LNCaP clone FGC (cell line): ENCODE data around the gene POU6F2.
A peak's percentile ranks its signal among the peaks of the same experiment; 100 is the strongest.
"Not testable (repeated sequence)": the region's sequence is repeated elsewhere in the genome, so short reads cannot be mapped to it uniquely, and the experiment has no call there.

ENCODE experiments used
- DNase-seq: peaks from one replicate; pipeline ENCODE4 v3.0.0-alpha.2; 2011; ENCODE audit warnings: low read depth
- H3K4me3 ChIP-seq: 2 replicates; pipeline ENCODE4 v1.5.1; 2011; ENCODE audit warnings: mild to moderate bottlenecking, low read depth, low read length, control low read depth
- CTCF ChIP-seq: IDR thresholded peaks from 2 replicates; pipeline ENCODE4 v1.5.1; 2012; ENCODE audit warnings: mild to moderate bottlenecking; ENCODE audit not compliant: control insufficient read depth, insufficient read depth; ENCODE audit errors: extremely low read depth

Gene POU6F2

DNA sequence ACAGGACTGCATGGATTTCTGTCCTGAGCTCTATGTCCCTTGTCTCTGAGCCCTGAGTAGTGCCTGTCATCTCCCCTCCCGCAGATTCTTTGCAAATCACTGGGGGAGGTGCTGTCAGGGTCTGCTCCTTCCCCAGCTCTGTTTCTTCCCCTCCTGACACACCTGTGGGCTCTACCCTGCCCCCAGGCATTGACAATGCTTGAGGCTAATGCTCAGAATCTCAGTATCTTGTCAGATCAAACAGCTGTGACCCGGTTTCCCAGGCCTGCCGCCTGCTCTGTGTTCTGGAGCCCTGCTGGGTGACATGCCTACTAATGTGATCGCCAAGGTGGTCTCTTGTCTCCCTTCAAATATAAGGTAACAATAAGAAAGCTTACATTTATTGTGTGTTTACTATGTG lies 209.0 kb downstream of the POU6F2 start:
- no peak for TF ChIP-seq CTCF
- no peak for DNase-seq
- no peak overlapping the region for H3K4me3 ChIP-seq

DNA sequence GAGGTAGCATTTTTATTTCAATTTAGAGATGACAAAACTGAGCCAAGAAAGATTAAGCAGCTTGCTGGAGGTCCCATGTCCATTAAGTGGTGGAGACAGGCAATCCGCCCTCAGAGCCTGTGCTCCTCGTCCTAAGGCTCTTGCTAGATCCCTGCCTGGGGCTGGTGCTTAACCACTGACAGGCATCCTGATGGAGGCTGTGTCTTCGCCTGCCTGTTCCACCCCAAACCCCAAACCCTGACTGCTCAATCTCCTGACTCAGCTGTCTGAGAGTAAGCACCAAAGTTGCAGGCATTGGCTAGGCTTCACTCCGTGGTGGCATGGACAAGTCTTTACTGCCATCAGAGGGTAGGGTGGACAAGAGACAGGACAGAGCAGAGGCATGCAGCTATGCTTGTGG lies 209.4 kb downstream of the POU6F2 start:
- DNase-seq: no peak
- no peak overlapping the region for H3K4me3 ChIP-seq
- no peak for TF ChIP-seq CTCF

- TF ChIP-seq CTCF: no peak
- no peak overlapping the region for H3K4me3 ChIP-seq
- no peak for DNase-seq
Measured at GRCh38 chr7:39192476-39192875, 214.8 kb downstream of the POU6F2 start.

- H3K4me3 ChIP-seq, DNase-seq: not testable (repeated sequence)
Measured at GRCh38 chr7:39194388-39194787, 216.7 kb downstream of the POU6F2 start.

DNA sequence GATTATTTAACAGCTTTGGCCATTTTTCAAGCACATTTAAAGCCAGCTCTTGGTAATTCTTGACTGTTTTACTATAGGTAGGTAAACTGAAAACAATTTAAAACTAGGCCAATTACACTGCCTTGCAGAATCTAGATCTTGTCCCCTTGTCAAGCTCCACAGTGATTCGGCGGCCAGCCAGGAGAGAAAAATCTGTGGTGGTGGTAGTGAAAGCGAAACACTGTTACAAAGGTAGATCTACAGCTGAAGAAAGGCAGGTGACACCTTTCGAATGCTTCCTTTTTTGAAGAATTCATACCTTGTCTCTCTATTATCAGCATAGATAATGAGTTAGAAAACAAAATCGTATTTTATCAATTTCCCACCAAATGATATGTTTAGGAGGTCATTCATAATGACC lies 218.3 kb downstream of the POU6F2 start:
- TF ChIP-seq CTCF: no peak
- no peak for DNase-seq
- H3K4me3 ChIP-seq: no peak overlapping the region

GRCh38 chr7:39197831-39198230 lies 220.1 kb downstream of the POU6F2 start:
- TF ChIP-seq CTCF: no peak
- no peak for DNase-seq
- H3K4me3 ChIP-seq: no peak overlapping the region

GRCh38 chr7:39198556-39198955 lies 220.8 kb downstream of the POU6F2 start:
- H3K4me3 ChIP-seq: no peak overlapping the region
- TF ChIP-seq CTCF: no peak
- peak; percentile 3 for DNase-seq

DNA sequence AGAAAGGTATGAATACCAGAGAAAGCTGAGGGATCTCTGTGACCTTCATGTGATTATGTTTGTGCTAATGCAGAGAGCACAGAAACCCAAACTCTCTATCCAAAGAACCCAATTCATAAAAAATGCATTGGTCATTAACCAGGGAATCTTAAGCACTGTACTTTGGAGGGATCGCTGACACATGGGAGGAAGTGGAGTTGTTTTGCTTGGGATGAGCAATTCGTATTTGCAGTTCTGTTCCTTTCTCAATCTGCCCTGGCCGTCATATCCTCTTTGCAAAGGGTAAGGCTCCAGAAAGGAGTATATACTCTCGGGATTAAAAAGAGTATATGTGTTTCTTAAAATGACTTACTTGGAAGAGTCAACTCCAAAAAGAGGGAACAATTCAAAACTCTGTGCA lies 221.3 kb downstream of the POU6F2 start:
- no peak for TF ChIP-seq CTCF
- no peak overlapping the region for H3K4me3 ChIP-seq
- no peak for DNase-seq
